Endometrium (tissue), 2 donors: ENCODE measurements around the gene RABAC1.

Experiments used
- FAIRE-seq: peaks from 2 replicates; lab custom pipeline; 2012; peaks lifted over from hg19 to GRCh38; lab: Jason Lieb, UNC
- donor health status: control.
- donor health status: control.

Gene RABAC1

GRCh38 chr19:41988947-41989346 is 29.8 kb upstream of the RABAC1 start:
- no peak for FAIRE-seq

GRCh38 chr19:41987141-41987860 is 28.2 kb upstream of the RABAC1 start:
- no peak for FAIRE-seq

GRCh38 chr19:41984961-41985360 is 25.8 kb upstream of the RABAC1 start:
- no peak for FAIRE-seq

- FAIRE-seq, result no peak
Observed at GRCh38 chr19:41981724-41982123, 22.6 kb upstream of the RABAC1 start.

GRCh38 chr19:41978470-41978869 is 19.3 kb upstream of the RABAC1 start:
- no peak for FAIRE-seq

- FAIRE-seq, result no peak
Observed at GRCh38 chr19:41977916-41978315, 18.8 kb upstream of the RABAC1 start.

GRCh38 chr19:41974652-41975051 is 15.5 kb upstream of the RABAC1 start:
- FAIRE-seq, result no peak

GRCh38 chr19:41971363-41971762 is 12.2 kb upstream of the RABAC1 start:
- no peak for FAIRE-seq

- FAIRE-seq, result no peak
Observed at GRCh38 chr19:41969772-41970458, 10.8 kb upstream of the RABAC1 start.

- no peak for FAIRE-seq
Observed at GRCh38 chr19:41968751-41969595, 9.9 kb upstream of the RABAC1 start.

GRCh38 chr19:41967054-41967783 is 8.1 kb upstream of the RABAC1 start:
- no peak for FAIRE-seq

- FAIRE-seq, result no peak
Observed at GRCh38 chr19:41965106-41965505, 6.0 kb upstream of the RABAC1 start.

- FAIRE-seq, result no peak
Observed at GRCh38 chr19:41960973-41961372, 1.9 kb upstream of the RABAC1 start.

- no peak for FAIRE-seq
Observed at GRCh38 chr19:41958367-41959055, 610 bp downstream of the RABAC1 start.

GRCh38 chr19:41957838-41958366 is 1.2 kb downstream of the RABAC1 start:
- FAIRE-seq, result peak; percentile 4

- no peak for FAIRE-seq
Observed at GRCh38 chr19:41957161-41957837, 1.8 kb downstream of the RABAC1 start.

- FAIRE-seq, result no peak
Observed at GRCh38 chr19:41956621-41957020, 2.5 kb downstream of the RABAC1 start.

- FAIRE-seq, result no peak
Observed at GRCh38 chr19:41955521-41955920, 3.6 kb downstream of the RABAC1 start.

GRCh38 chr19:41951686-41952172 is 7.4 kb downstream of the RABAC1 start:
- no peak for FAIRE-seq

- no peak for FAIRE-seq
Observed at GRCh38 chr19:41947091-41947490, 12.0 kb downstream of the RABAC1 start.
